Fibroblast of skin of abdomen (primary cell): ENCODE results near the gene ENPP1.
A peak's percentile ranks its signal among the peaks of the same experiment; 100 is the strongest.

ENCODE experiments used
- DNase-seq: peaks from one replicate; pipeline ENCODE4 v3.0.0-alpha.2; 2013

Gene ENPP1

GRCh38 chr6:131916847-131917246 is 109.0 kb downstream of the ENPP1 start:
- no peak for DNase-seq

GRCh38 chr6:131917318-131917717 is 109.5 kb downstream of the ENPP1 start:
- DNase-seq = peak; percentile 54

- no peak for DNase-seq
These were observed 110.2 kb downstream of the ENPP1 start for GRCh38 chr6:131917763-131918649.

- no peak for DNase-seq
These were observed 111.0 kb downstream of the ENPP1 start for GRCh38 chr6:131918650-131919355.

- DNase-seq = no peak
These were observed 112.8 kb downstream of the ENPP1 start for GRCh38 chr6:131920656-131921055.

GRCh38 chr6:131923356-131923755 is 115.5 kb downstream of the ENPP1 start:
- peak; percentile 47 for DNase-seq

GRCh38 chr6:131924881-131925474 is 117.2 kb downstream of the ENPP1 start:
- DNase-seq = peak; percentile 62

GRCh38 chr6:131929264-131929663 is 121.4 kb downstream of the ENPP1 start:
- DNase-seq = no peak

- DNase-seq = no peak
These were observed 122.2 kb downstream of the ENPP1 start for GRCh38 chr6:131929976-131930375.

GRCh38 chr6:131931063-131931750 is 123.4 kb downstream of the ENPP1 start:
- DNase-seq = peak; percentile 48

GRCh38 chr6:131936156-131936555 is 128.3 kb downstream of the ENPP1 start:
- no peak for DNase-seq

GRCh38 chr6:131937226-131937625 is 129.4 kb downstream of the ENPP1 start:
- DNase-seq = peak; percentile 59

GRCh38 chr6:131937703-131938631 is 130.1 kb downstream of the ENPP1 start:
- peak; percentile 82 for DNase-seq
